Sciatic nerve (tissue), 2 donors: ENCODE results near the gene OR2A2. TPM values are rescaled to one million over a fixed set of nuclear protein-coding genes. Genes with fewer than 3 reads are reported as not detected.

Experiments used
- ATAC-seq: fragments of 200-7000 bp; cut with Tn5 transposase; one replicate; pipeline ENCODE4 v1.9.1; 2020; ENCODE audit warnings: mild to moderate bottlenecking, moderate library complexity
- DNase-seq: peaks from one replicate; pipeline ENCODE4 v3.0.0-alpha.2; 2020; ENCODE audit warnings: low spot score
- intact Hi-C: fragments of 100-400 bp; cut with DNase I; formaldehyde crosslinking; loops from one replicate; pipeline ENCODE4 v1.14.2; 2022
- total RNA-seq: library from RNA; stranded (reverse); fragmentation: NEBNext Ultra II Directional; extraction: Animal tissue kit (Norgen Biotek cat#: 25700); gene quantifications from one replicate; pipeline ENCODE4 v1.2.1, GENCODE V29; 2021
- donor health status: DM: no; HTN: no; CAD: no.
- donor health status: DM: no; HTN: no; CAD: no.

The OR2A2 gene
- total RNA-seq, 1 donor from 2014 or later = not detected

DNA sequence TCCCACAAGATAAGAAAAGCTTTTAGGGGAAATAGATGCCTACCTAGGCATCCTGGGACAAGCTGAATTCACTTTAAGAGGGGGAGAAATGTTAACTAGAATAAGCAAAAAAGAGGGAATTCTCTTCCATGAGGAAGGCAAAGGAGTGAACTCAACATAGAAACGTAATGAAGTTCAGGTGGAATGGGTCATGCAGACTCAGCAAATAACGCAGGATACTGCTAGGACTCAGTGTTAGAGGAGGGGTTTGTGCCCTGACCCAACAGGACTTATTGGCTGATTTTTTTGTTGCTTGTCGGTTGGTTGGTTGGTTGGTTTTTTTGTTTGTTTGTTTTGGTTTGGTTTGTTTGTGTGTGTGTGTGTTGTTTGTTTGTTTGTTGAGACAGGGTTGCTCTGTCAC, 22.9 kb downstream of the OR2A2 start:
- intact Hi-C loops = no loop called here
- no peak for DNase-seq
- ATAC-seq = no peak

DNA sequence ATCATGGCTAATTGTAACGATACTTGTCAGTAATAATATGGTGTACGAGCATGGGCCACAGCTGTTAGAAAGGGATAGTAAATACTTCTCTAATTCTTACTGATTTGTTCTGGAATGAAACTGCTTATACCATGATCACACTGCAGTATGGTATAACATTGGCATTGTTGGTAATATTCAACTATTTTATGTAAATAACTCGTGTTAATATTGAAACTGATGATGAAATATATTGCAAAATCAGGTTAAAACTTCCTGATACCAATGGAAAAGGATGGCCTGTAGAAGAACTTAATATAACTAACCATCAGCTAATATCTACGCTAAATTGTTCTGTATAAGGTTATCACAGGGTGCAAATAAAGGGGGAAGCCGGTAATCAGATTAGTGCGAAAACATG, 23.9 kb downstream of the OR2A2 start:
- DNase-seq (no peak), ATAC-seq (no peak)
- intact Hi-C loops = no loop called here

DNA sequence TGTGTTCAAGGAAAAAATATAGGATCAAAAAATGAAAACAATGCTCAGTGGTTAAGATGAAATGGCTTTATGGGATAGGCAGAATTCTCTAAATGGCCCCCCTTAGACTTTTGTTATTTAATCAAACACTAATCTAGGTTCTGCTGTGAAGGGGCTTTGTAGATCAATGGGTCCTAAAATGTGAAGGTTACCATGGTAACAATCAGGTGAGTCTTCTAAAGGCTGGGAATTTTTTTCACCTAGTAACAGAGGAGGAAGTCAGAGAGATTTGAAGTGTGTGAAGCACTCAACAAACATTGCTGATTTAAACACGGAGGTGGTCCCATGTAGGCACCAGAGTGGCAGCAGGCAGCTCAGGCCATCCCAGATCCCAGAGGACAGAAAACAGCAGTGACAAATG, 24.7 kb downstream of the OR2A2 start:
- ATAC-seq = no peak
- intact Hi-C loops = no loop called here

DNA sequence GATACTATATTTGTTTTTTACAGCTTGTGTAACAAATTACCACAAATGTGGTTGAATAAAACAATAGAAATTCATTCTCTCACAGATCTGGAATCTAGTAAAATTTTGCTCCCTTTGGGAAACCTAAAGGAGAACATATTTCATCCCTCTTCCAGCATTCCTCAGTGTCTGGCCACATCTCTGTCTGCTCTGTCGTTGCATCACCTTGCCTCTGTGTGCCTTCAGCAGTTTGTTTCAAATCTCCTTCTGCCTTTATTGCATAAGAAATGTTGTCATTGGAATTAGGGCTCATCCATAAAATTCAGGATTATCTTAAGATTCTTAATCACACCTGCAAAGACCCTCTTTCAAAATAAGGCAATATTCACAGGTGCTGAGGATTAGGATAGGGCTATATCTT, 28.1 kb downstream of the OR2A2 start:
- no peak for ATAC-seq
- DNase-seq = no peak
- intact Hi-C loops = no loop called here

More for the DNA sequence above, 24.7 kb downstream of the OR2A2 start:
- DNase-seq = no peak

DNA sequence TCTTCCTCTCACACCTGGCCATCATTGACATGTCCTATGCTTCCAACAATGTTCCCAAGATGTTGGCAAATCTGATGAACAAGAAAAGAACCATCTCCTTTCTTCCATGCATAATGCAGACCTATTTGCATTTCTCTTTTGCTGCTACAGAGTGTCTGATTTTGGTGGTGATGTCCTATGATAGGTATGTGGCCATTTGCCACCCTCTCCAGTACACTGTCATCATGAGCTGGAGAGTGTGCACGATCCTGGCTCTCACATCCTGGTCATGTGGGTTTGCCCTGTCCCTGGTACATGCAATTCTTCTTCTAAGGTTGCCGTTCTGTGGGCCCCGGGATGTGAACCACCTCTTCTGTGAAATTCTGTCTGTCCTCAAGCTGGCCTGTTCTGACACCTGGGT, 32.8 kb downstream of the OR2A2 start:
- DNase-seq = no peak
- ATAC-seq = no peak
- intact Hi-C loops = no loop called here

DNA sequence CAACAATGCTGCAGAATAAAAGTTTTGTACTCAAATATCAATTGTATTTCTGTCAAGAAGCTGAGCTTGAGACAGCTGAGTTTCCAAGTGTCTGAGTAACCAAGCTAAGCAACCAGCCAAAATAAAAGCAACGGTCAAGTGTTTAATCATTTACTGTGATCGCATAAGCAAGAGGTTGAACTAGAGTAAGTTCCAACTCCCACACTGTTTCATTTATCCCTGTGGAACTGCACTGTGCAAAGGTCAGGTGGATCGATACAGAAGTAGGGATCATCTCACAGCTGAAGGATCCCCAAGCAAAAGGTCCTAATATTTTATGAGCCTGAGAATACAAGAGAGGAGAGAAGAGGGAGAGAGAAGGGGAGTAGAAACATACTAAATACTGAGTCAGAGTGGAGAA, 35.0 kb downstream of the OR2A2 start:
- no peak for DNase-seq
- intact Hi-C loops = no loop called here
- no peak for ATAC-seq

DNA sequence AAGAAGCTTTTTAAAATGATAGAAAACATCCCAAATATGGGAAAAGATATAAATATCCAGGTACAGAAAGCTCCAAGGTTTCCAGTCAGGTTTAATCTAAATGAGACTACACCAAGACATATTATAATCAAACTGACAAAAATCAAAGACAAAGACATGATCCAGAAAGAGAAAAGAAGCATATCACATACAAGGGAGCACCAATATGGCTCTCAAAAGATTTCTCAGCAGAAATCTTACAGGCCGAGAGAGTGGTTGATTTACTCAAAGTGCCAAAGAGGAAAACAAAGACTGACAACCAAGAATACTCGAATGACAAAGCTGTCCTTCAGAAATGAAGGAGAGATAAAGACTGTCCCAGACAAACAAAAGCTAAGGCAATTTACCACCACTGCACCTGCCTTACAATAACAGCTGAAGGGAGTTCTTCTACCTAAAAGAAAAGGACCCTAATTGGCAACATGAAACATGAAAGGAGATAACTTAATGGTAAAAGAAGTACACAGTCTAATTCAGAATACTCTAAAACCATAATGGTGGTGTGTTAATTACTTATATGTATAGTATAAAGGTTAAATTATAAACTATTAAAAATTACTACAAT, 38.9 kb downstream of the OR2A2 start:
- ATAC-seq = no peak
- no peak for DNase-seq
- intact Hi-C loops = no loop called here

DNA sequence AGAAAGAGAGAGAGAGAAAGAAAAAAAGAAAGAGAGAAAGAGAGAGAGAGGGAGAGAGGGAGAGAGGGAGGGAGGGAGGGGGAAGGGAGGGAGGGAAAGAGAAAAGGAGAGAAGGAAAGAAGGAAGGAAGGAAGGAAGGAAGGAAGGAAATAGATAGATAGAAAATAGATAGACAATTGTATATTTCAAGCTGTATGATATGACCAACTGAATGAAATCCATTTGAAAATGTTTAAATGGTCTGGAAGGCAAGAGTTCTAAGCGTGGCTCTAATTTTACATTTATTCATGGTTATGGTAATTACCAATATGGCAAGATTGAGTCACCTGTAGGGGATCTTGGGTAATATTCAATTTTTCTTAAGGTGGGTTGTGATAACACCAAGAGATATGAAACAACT, 49.5 kb downstream of the OR2A2 start:
- DNase-seq (no peak), ATAC-seq (no peak)
- intact Hi-C loops = no loop called here

Other genes with a start within 250 kb of the OR2A2 start
- gene TCAF1, start 207.4 kb upstream of the OR2A2 start, total RNA-seq = 44.5 TPM
- gene OR2F2, start 174.3 kb upstream of the OR2A2 start, total RNA-seq = not detected
- not detected for gene OR2F1, start 154.7 kb upstream of the OR2A2 start, total RNA-seq
- not detected for gene OR6B1, start 109.3 kb upstream of the OR2A2 start, total RNA-seq
- not detected for gene OR2A5, start 60.6 kb upstream of the OR2A2 start, total RNA-seq
- not detected for gene OR2A25, start 39.8 kb upstream of the OR2A2 start, total RNA-seq
- gene OR2A12, start 23.3 kb upstream of the OR2A2 start, total RNA-seq = not detected
- not detected for gene OR2A14, start 13.6 kb downstream of the OR2A2 start, total RNA-seq
- gene CTAGE4, start 73.9 kb downstream of the OR2A2 start, total RNA-seq = 2.3 TPM
- gene ARHGEF35, start 86.2 kb downstream of the OR2A2 start, total RNA-seq = 5.3 TPM
- gene OR2A42, start 130.0 kb downstream of the OR2A2 start, total RNA-seq = 0.27 TPM
- gene OR2A7, start 155.2 kb downstream of the OR2A2 start, total RNA-seq = 3.7 TPM
- gene CTAGE8, start 159.7 kb downstream of the OR2A2 start, total RNA-seq = 1.2 TPM
- gene OR2A1, start 202.8 kb downstream of the OR2A2 start, total RNA-seq = 0.22 TPM
- gene ARHGEF5, start 245.8 kb downstream of the OR2A2 start, total RNA-seq = 12.8 TPM